Transverse colon (tissue), 4 donors: ENCODE measurements around the gene OXNAD1.

Experiments
- EP300 ChIP-seq: sonication (generic); formaldehyde crosslinking; IDR thresholded peaks from one replicate; pipeline ENCODE4 v1.6.1; 2017; ENCODE audit warnings: antibody characterized with exemption, low read depth
- POLR2A ChIP-seq: fragments of 450-650 bp; IDR thresholded peaks from one replicate; pipeline ENCODE4 v1.6.1; 2016; ENCODE audit warnings: antibody characterized with exemption, mild to moderate bottlenecking, moderate library complexity
- POLR2AphosphoS5 ChIP-seq, 3 donors: sonication (generic); formaldehyde crosslinking; IDR thresholded peaks; one replicate each; pipeline ENCODE4 v1.6.1; 2016; ENCODE audit warnings: antibody characterized with exemption in 3 of 3
- TF ChIP-seq, protein P1 (sequence below), 5 experiments: fragments of 200-600 bp in 3 of 5; fragments of 450-650 bp in 2 of 5; sonication (generic) in 3 of 5; IDR thresholded peaks; 1 replicate in 2 of 5; 2 replicates in 3 of 5; pipeline ENCODE4 v1.5.1; 2016 to 2017; ENCODE audit warnings: antibody characterized with exemption in 5 of 5, inconsistent platforms in 3 of 5, mild to moderate bottlenecking in 2 of 5, moderate library complexity in 1 of 5

DNA sequence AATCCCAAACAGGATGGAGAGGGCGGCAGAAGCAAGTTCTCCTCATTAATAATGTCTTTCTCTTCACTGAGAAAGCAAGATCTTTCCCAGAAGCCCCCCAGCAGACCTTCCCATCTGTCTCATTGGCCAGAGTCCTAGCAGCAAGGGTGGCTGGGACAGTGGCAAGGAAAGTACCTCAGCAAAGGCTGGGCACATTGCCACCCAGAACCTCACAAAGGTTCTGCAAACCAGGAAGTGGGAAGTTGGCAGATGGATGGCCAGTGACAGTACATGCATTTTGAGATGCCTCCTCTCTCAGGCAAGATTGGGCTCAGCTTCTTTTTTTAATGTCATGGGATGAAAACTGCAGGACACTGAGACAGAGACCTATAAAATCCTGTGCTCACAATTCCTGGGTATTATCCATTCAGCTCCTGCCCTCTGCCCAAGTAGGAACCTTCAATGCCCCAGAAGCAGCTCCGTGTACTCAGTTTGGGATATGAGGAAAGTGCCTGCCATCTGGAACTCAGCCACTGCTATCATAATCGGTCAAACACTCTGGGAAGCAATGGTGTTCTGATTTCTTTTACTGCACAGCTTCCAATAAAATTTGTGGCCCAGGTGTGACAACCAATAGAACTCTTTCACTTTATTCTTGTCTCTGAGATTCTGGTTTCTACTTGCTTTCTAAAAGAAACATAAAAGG is 25.8 kb upstream of the OXNAD1 start:
- TF ChIP-seq, protein P1, sequence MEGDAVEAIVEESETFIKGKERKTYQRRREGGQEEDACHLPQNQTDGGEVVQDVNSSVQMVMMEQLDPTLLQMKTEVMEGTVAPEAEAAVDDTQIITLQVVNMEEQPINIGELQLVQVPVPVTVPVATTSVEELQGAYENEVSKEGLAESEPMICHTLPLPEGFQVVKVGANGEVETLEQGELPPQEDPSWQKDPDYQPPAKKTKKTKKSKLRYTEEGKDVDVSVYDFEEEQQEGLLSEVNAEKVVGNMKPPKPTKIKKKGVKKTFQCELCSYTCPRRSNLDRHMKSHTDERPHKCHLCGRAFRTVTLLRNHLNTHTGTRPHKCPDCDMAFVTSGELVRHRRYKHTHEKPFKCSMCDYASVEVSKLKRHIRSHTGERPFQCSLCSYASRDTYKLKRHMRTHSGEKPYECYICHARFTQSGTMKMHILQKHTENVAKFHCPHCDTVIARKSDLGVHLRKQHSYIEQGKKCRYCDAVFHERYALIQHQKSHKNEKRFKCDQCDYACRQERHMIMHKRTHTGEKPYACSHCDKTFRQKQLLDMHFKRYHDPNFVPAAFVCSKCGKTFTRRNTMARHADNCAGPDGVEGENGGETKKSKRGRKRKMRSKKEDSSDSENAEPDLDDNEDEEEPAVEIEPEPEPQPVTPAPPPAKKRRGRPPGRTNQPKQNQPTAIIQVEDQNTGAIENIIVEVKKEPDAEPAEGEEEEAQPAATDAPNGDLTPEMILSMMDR (IDR thresholded peaks at IDR 0.05): no peak
- TF ChIP-seq POLR2AphosphoS5 (IDR thresholded peaks at IDR 0.05): no peak
- TF ChIP-seq POLR2A: no peak
- TF ChIP-seq EP300: no peak
